ENCODE measurements around the gene TMEM184A.
"Not testable (repeated sequence)": the region's sequence is repeated elsewhere in the genome, so short reads cannot be mapped to it uniquely, and the experiment has no call there.

The TMEM184A gene

GRCh38 chr7:1523208-1523607, 32.8 kb downstream of the TMEM184A start:
- no peak for DNase-seq (ENCODE audit: low spot score)

GRCh38 chr7:1521456-1521855, 34.5 kb downstream of the TMEM184A start:
- no peak for DNase-seq (ENCODE audit: low spot score)

- DNase-seq (ENCODE audit: low spot score) = no peak
Measured at GRCh38 chr7:1520539-1521234, 35.3 kb downstream of the TMEM184A start.

GRCh38 chr7:1519322-1519922, 36.6 kb downstream of the TMEM184A start:
- DNase-seq (ENCODE audit: low spot score) = not testable (repeated sequence)

GRCh38 chr7:1516586-1517251, 39.3 kb downstream of the TMEM184A start:
- DNase-seq (ENCODE audit: low spot score) = no peak

GRCh38 chr7:1515509-1515967, 40.5 kb downstream of the TMEM184A start:
- DNase-seq (ENCODE audit: low spot score) = not testable (repeated sequence)

- DNase-seq (ENCODE audit: low spot score) = no peak
Measured at GRCh38 chr7:1514995-1515401, 41.0 kb downstream of the TMEM184A start.

- no peak for DNase-seq (ENCODE audit: low spot score)
Measured at GRCh38 chr7:1514407-1514806, 41.6 kb downstream of the TMEM184A start.

GRCh38 chr7:1513657-1514095, 42.3 kb downstream of the TMEM184A start:
- no peak for DNase-seq (ENCODE audit: low spot score)

- no peak for DNase-seq (ENCODE audit: low spot score)
Measured at GRCh38 chr7:1512781-1513656, 43.0 kb downstream of the TMEM184A start.

GRCh38 chr7:1511444-1512422, 44.3 kb downstream of the TMEM184A start:
- DNase-seq (ENCODE audit: low spot score) = no peak

GRCh38 chr7:1510780-1511154, 45.2 kb downstream of the TMEM184A start:
- DNase-seq (ENCODE audit: low spot score) = no peak

- no peak for DNase-seq (ENCODE audit: low spot score)
Measured at GRCh38 chr7:1509226-1509625, 46.8 kb downstream of the TMEM184A start.

- DNase-seq (ENCODE audit: low spot score) = no peak
Measured at GRCh38 chr7:1508277-1508758, 47.7 kb downstream of the TMEM184A start.

GRCh38 chr7:1505731-1506550, 50.1 kb downstream of the TMEM184A start:
- no peak for DNase-seq (ENCODE audit: low spot score)

- DNase-seq (ENCODE audit: low spot score) = peak; percentile 91
Measured at GRCh38 chr7:1503816-1504775, 51.9 kb downstream of the TMEM184A start, which contains the start of gene INTS1. Gene INTS1, minus strand, starts transcription at chr7:1504389. Its CDS starts 429 bp downstream, at chr7:1503960.

- no peak for DNase-seq (ENCODE audit: low spot score)
Measured at GRCh38 chr7:1503390-1503789, 52.6 kb downstream of the TMEM184A start.

GRCh38 chr7:1502845-1503244, 53.2 kb downstream of the TMEM184A start:
- no peak for DNase-seq (ENCODE audit: low spot score)
